NCI-H2227 (cell line): ENCODE results near the gene CRACR2A.

Experiments
- DNase-seq: peaks from one replicate; lab custom pipeline; 2025; ENCODE audit not compliant: unreplicated experiment; lab: John Stamatoyannopoulos, UW

CRACR2A gene

GRCh38 chr12:3571323-3571722 is 181.6 kb downstream of the CRACR2A start:
- DNase-seq = no peak

- DNase-seq = no peak
Observed at GRCh38 chr12:3568695-3569094, 184.2 kb downstream of the CRACR2A start.

- DNase-seq = no peak
Observed at GRCh38 chr12:3565985-3566384, 186.9 kb downstream of the CRACR2A start.
